GM12892 (cell line): ENCODE data around the gene KDM2B.

Experiments used
- POLR2A ChIP-seq: IDR thresholded peaks from 2 replicates; pipeline ENCODE4 v1.6.1; 2011; ENCODE audit warnings: low read depth, low read length, control low read depth
- POLR2AphosphoS5 ChIP-seq: IDR thresholded peaks from 2 replicates; pipeline ENCODE4 v1.6.1; 2011; ENCODE audit warnings: low read depth, low read length, control low read depth
- TAF1 ChIP-seq: IDR thresholded peaks from 2 replicates; pipeline ENCODE4 v1.6.1; 2011; ENCODE audit warnings: low read depth, mild to moderate bottlenecking, control low read depth, low read length, borderline replicate concordance

DNA sequence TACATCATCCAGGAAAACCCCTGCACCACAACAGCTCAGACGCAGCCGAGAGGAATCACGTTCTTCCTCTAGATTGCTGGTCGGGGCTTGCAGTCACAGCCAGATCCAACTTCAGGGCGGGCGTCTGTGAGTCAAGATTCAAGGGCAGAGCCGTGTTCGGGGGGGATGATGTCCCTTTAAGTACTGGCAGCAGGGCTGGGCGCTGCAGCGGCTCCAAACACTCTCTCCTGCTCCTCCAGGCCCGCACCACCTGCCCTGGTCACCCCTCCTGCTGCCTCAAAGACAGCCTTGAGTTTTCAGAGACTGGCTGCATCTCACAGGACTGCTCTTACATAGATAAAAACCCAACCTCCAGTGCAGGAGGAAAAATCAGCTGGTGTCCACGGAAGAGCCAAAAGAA, 68.3 kb downstream of the KDM2B start:
- TF ChIP-seq POLR2A, result no peak
- TF ChIP-seq POLR2AphosphoS5, result no peak
- TF ChIP-seq TAF1, result no peak
